ENCODE measurements around the gene ZNF143.
"Not testable (repeated sequence)": the region's sequence is repeated elsewhere in the genome, so short reads cannot be mapped to it uniquely, and the experiment has no call there.

The ZNF143 gene

GRCh38 chr11:9460322-9461062 is at the start of gene ZNF143:
TSS of gene ZNF143 (plus strand) at chr11:9461012. CDS start at chr11:9471309, 10,297 bp downstream.
- DNase-seq (ENCODE audit: low read depth in 3 of 3), result peak; percentile 99 to 100 (median 100)

- DNase-seq (ENCODE audit: low read depth in 3 of 3), result no peak
Observed at GRCh38 chr11:9428706-9429105, 32.1 kb upstream of the ZNF143 start.

- DNase-seq (ENCODE audit: low read depth in 3 of 3), result no peak
Observed at GRCh38 chr11:9438611-9439010, 22.2 kb upstream of the ZNF143 start.

GRCh38 chr11:9446230-9446629 is 14.6 kb upstream of the ZNF143 start:
- DNase-seq (ENCODE audit: low read depth in 3 of 3), result no peak

GRCh38 chr11:9448576-9449352 is 12.0 kb upstream of the ZNF143 start:
- no peak for DNase-seq (ENCODE audit: low read depth in 3 of 3)

GRCh38 chr11:9452023-9452422 is 8.8 kb upstream of the ZNF143 start:
- DNase-seq (ENCODE audit: low read depth in 3 of 3), result not testable (repeated sequence)

GRCh38 chr11:9455722-9456121 is 5.1 kb upstream of the ZNF143 start:
- no peak for DNase-seq (ENCODE audit: low read depth in 3 of 3)

GRCh38 chr11:9459667-9460321 is 1.0 kb upstream of the ZNF143 start:
- DNase-seq (ENCODE audit: low read depth in 3 of 3), result peak; percentile 17 to 22 (median 20)

- DNase-seq (ENCODE audit: low read depth in 3 of 3), result peak; percentile 47 to 66 (median 56)
Observed at GRCh38 chr11:9461063-9461759, 399 bp downstream of the ZNF143 start.

- no peak for DNase-seq (ENCODE audit: low read depth in 3 of 3)
Observed at GRCh38 chr11:9461760-9462134, 935 bp downstream of the ZNF143 start.

- no peak for DNase-seq (ENCODE audit: low read depth in 3 of 3)
Observed at GRCh38 chr11:9462172-9462799, 1.5 kb downstream of the ZNF143 start.

GRCh38 chr11:9462806-9463537 is 2.2 kb downstream of the ZNF143 start:
- no peak for DNase-seq (ENCODE audit: low read depth in 3 of 3)

- no peak for DNase-seq (ENCODE audit: low read depth in 3 of 3)
Observed at GRCh38 chr11:9470765-9471164, 10.0 kb downstream of the ZNF143 start.

- no peak for DNase-seq (ENCODE audit: low read depth in 3 of 3)
Observed at GRCh38 chr11:9473408-9473807, 12.6 kb downstream of the ZNF143 start.

- DNase-seq (ENCODE audit: low read depth in 3 of 3), result no peak
Observed at GRCh38 chr11:9479899-9480298, 19.1 kb downstream of the ZNF143 start.

GRCh38 chr11:9489080-9489765 is 28.4 kb downstream of the ZNF143 start:
- no peak for DNase-seq (ENCODE audit: low read depth in 3 of 3)

GRCh38 chr11:9490376-9490775 is 29.6 kb downstream of the ZNF143 start:
- no peak for DNase-seq (ENCODE audit: low read depth in 3 of 3)

- no peak for DNase-seq (ENCODE audit: low read depth in 3 of 3)
Observed at GRCh38 chr11:9493492-9493891, 32.7 kb downstream of the ZNF143 start.

- DNase-seq (ENCODE audit: low read depth in 3 of 3), result no peak
Observed at GRCh38 chr11:9494316-9494715, 33.5 kb downstream of the ZNF143 start.

- DNase-seq (ENCODE audit: low read depth in 3 of 3), result no peak
Observed at GRCh38 chr11:9495803-9496514, 35.1 kb downstream of the ZNF143 start.

All from stimulated activated CD4-positive, alpha-beta T cell treated with anti-CD3 and anti-CD28 coated beads, TNF-alpha, amount 100 ng/mL, for 48 hours (primary cell).